SK-N-SH (cell line): ENCODE measurements around the gene BICC1. TPM values are rescaled to one million over a fixed set of nuclear protein-coding genes. Genes with fewer than 3 reads are reported as not detected.

ENCODE experiments used
- CTCF ChIA-PET: fragments of 300-600, 350-600 bp; formaldehyde crosslinking; extraction: SDS; loops from one replicate; lab custom pipeline; 2021; lab: Yijun Ruan, JAX
- POLR2A ChIA-PET: fragments of 350-600 bp; sonication (Branson Sonifier 250); formaldehyde crosslinking; extraction: SDS; loops from one replicate; lab custom pipeline; 2020; ENCODE audit warnings: antibody characterized with exemption, inconsistent platforms; lab: Yijun Ruan, JAX
- DNase-seq: peaks from one replicate; pipeline ENCODE4 v3.0.0; 2012
- H2AFZ ChIP-seq: fragments of 200-600 bp; sonication (generic); 2 replicates; pipeline ENCODE4 v1.8.1; 2016; ENCODE audit warnings: antibody characterized with exemption, mild to moderate bottlenecking, low read depth
- H3F3A ChIP-seq: fragments of 200-600 bp; sonication (generic); replicated peaks from 2 replicates; pipeline ENCODE3; 2016; ENCODE audit warnings: antibody characterized with exemption, mild to moderate bottlenecking; ENCODE audit not compliant: insufficient read depth
- H3K27ac ChIP-seq, 2 experiments: fragments of 200-500 bp in 1 of 2; fragments of 200-600 bp in 1 of 2; sonication (Bioruptor generic) in 1 of 2; sonication (generic), shearing (Covaris generic) in 1 of 2; 2 replicates each; pipeline versions ENCODE4 v1.5.1 to v1.6.1; 2014 to 2016; ENCODE audit warnings: low read depth in 2 of 2, inconsistent platforms in 1 of 2, low read length in 1 of 2, mild to moderate bottlenecking in 1 of 2, mixed read lengths in 1 of 2
- H3K27me3 ChIP-seq: fragments of 200-600 bp; sonication (generic), shearing (Covaris generic); 2 replicates; pipeline ENCODE4 v1.6.1; 2016; ENCODE audit warnings: mixed run types; ENCODE audit not compliant: insufficient read depth
- H3K36me3 ChIP-seq, 2 experiments: fragments of 200-500 bp in 1 of 2; fragments of 200-600 bp in 1 of 2; sonication (Bioruptor generic) in 1 of 2; sonication (generic) in 1 of 2; replicated peaks in 1 of 2; 2 replicates each; pipeline versions ENCODE3 to v1.5.1; 2014 to 2016; ENCODE audit warnings: low read length in 1 of 2, mild to moderate bottlenecking in 1 of 2; ENCODE audit not compliant: insufficient read depth in 2 of 2, control insufficient read depth in 1 of 2
- H3K4me1 ChIP-seq, 2 experiments: fragments of 200-500 bp in 1 of 2; fragments of 200-600 bp in 1 of 2; sonication (Bioruptor generic) in 1 of 2; sonication (generic), shearing (Covaris generic) in 1 of 2; 2 replicates each; pipeline versions ENCODE4 v1.5.1 to v1.6.1; 2014 to 2016; ENCODE audit warnings: low read depth in 1 of 2, low read length in 1 of 2, mixed run types in 1 of 2; ENCODE audit not compliant: insufficient read depth in 2 of 2, control insufficient read depth in 1 of 2
- H3K4me2 ChIP-seq: fragments of 200-600 bp; sonication (generic), shearing (Covaris generic); 2 replicates; pipeline ENCODE4 v1.6.1; 2017; ENCODE audit warnings: mixed run types
- H3K4me3 ChIP-seq, 2 experiments: fragments of 200-500 bp in 1 of 2; fragments of 200-600 bp in 1 of 2; sonication (Bioruptor generic) in 1 of 2; sonication (generic), shearing (Covaris generic) in 1 of 2; 2 replicates each; pipeline versions ENCODE4 v1.5.1 to v1.8.1; 2014 to 2016; ENCODE audit warnings: low read depth in 2 of 2, inconsistent platforms in 1 of 2, low read length in 1 of 2, mild to moderate bottlenecking in 1 of 2, mixed read lengths in 1 of 2, moderate library complexity in 1 of 2
- H3K79me2 ChIP-seq: fragments of 200-600 bp; sonication (generic); 2 replicates; pipeline ENCODE4 v1.8.1; 2017; ENCODE audit warnings: mild to moderate bottlenecking; ENCODE audit not compliant: insufficient read depth
- H3K9ac ChIP-seq: fragments of 200-600 bp; sonication (generic); 2 replicates; pipeline ENCODE4 v1.6.1; 2017; ENCODE audit warnings: mixed run types
- H3K9me2 ChIP-seq: fragments of 200-600 bp; sonication (generic); 2 replicates; pipeline ENCODE4 v1.6.1; 2017; ENCODE audit warnings: mixed run types
- H3K9me3 ChIP-seq: fragments of 200-600 bp; sonication (generic); 2 replicates; pipeline ENCODE4 v1.6.1; 2017; ENCODE audit warnings: mixed run types, mild to moderate bottlenecking, moderate library complexity
- H4K20me1 ChIP-seq: fragments of 200-600 bp; sonication (generic); 2 replicates; pipeline ENCODE4 v1.6.1; 2017; ENCODE audit warnings: mild to moderate bottlenecking, mixed run types; ENCODE audit not compliant: insufficient read depth
- CHD2 ChIP-seq: fragments of 150-350 bp; IDR thresholded peaks from 2 replicates; pipeline ENCODE4 v1.6.1; 2018; ENCODE audit warnings: low read length; ENCODE audit not compliant: partially characterized antibody
- ELF1 ChIP-seq: IDR thresholded peaks from 2 replicates; pipeline ENCODE4 v1.4.0; 2012
- EP300 ChIP-seq, 2 experiments: IDR thresholded peaks; 2 replicates each; pipeline versions ENCODE4 v1.4.0 to v1.6.1; 2012; ENCODE audit warnings: borderline replicate concordance in 1 of 2, low read depth in 1 of 2, low read length in 1 of 2
- EZH2phosphoT487 ChIP-seq: fragments of 200-600 bp; sonication (generic); IDR thresholded peaks from 2 replicates; pipeline ENCODE4 v1.6.1; 2017; ENCODE audit warnings: low read depth, mixed run types, mild to moderate bottlenecking, antibody characterized with exemption, moderate library complexity, borderline replicate concordance
- POLR2AphosphoS5 ChIP-seq: IDR thresholded peaks from 2 replicates; pipeline ENCODE4 v1.6.1; 2012; ENCODE audit warnings: low read depth, low read length
- RXRA ChIP-seq: IDR thresholded peaks from 2 replicates; pipeline ENCODE4 v1.4.0; 2012; ENCODE audit warnings: low read depth, mild to moderate bottlenecking, borderline replicate concordance
- TEAD4 ChIP-seq: IDR thresholded peaks from 2 replicates; pipeline ENCODE4 v1.4.0; 2012; ENCODE audit warnings: mild to moderate bottlenecking, borderline replicate concordance; ENCODE audit not compliant: insufficient read depth
- ZBTB33 ChIP-seq: IDR thresholded peaks from 2 replicates; pipeline ENCODE4 v1.4.0; 2012; ENCODE audit warnings: low read depth, borderline replicate concordance
- WGBS: methylation state at CpG from one replicate; pipeline ENCODE4 v1.1.6; 2017; ENCODE audit warnings: low lambda C conversion rate; 5-methylcytosine and 5-hydroxymethylcytosine counted together
- polyA plus RNA-seq, 3 experiments: library from polyadenylated mRNA; depleted of rRNA; stranded (reverse); fragments of >200 nt; gene quantifications; 2 replicates each; pipeline ENCODE4 v1.2.3, GENCODE V29; 2012
- TF ChIP-seq, protein P1 (sequence below): IDR thresholded peaks from 2 replicates; pipeline ENCODE4 v1.4.0; 2012; ENCODE audit warnings: low read depth, borderline replicate concordance

Gene BICC1
- polyA plus RNA-seq, 1 of the 3 experiments (the other 2 are of a cell fraction) = 1.5 TPM

DNA sequence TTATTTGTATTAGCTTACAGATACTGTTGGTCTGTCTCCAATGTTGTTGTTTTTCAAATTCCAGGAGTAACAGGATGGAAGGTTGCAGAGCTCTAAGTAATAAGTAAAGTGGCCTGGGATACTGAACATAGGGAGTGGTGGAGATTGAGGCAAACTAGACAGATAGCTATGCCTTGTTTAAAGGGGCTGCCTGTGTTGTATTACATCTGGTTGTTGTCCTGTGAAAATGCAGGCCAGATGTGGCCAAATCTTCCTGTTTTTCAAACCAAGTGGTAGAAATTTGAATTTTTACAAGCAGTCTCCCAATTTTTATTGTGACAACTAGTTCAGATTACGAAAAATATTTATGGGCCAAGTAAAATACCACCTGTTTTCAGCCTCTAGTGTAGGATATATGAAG is 33.5 kb downstream of the BICC1 start (continued):
- TF ChIP-seq, protein P1, sequence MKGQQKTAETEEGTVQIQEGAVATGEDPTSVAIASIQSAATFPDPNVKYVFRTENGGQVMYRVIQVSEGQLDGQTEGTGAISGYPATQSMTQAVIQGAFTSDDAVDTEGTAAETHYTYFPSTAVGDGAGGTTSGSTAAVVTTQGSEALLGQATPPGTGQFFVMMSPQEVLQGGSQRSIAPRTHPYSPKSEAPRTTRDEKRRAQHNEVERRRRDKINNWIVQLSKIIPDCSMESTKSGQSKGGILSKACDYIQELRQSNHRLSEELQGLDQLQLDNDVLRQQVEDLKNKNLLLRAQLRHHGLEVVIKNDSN = no peak
- TF ChIP-seq TEAD4 = no peak
- no peak for TF ChIP-seq RXRA
- TF ChIP-seq CHD2 = no peak
- no peak for TF ChIP-seq ZBTB33

DNA sequence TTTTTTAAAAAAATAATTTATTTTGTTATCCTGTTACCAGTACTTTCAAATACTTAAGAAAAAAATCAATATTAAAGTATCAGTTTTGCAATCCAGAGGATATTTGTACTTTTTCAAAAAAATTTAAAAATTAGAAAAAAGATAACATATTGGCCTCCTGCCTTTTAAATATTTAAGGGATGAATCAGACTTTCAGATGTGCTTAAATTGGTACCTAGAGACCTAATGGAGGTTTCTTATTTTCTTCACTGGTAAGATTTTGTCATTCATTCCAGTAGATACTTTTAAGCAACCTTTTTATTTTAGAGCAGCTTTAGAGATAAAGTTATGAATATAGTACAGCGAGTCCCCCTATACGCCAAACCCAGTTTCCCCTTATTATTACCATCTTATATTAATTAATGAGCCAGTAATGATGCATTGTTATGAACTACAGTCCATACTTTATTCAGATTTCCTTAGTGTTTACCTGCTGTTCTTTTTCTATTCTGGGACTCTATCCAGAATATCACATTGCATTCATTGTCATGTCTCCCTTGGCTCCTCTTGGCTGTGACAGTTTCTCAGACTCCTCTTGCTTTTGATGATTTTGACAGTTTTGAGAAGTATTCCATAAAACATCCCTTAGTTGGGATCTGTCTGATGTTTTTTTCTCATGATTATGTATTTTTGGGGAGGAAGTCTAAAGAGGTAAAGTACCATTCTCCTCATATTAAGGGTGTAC is 34.2 kb downstream of the BICC1 start:
- DNase-seq = no peak
- H3K9ac ChIP-seq = no peak overlapping the region
- no peaks in the 10 kb centered on the region for H3K36me3 ChIP-seq
- H3K9me2 ChIP-seq = no peaks in the 10 kb centered on the region
- no peaks in the 10 kb centered on the region for H3K27me3 ChIP-seq
- WGBS = 91% methylated on average over 2 of the region's 2 CpGs
- no peak overlapping the region for H2AFZ ChIP-seq
- H4K20me1 ChIP-seq = no peaks in the 10 kb centered on the region
- peaks cover 0 to 11% of the 10 kb centered on the region in 2 experiments; a peak in 2 of 4 replicates for H3K4me1 ChIP-seq
- no peak overlapping the region for H3K27ac ChIP-seq
- TF ChIP-seq POLR2AphosphoS5 (no peak), ZBTB33 (no peak), EZH2phosphoT487 (no peak), ELF1 (no peak), EP300 (IDR thresholded peaks at IDR 0.05; ENCODE audit: borderline replicate concordance in 1 of 2, low read depth in 1 of 2, low read length in 1 of 2) (no peak)
- no peaks in the 10 kb centered on the region for H3K9me3 ChIP-seq
- peaks cover 7% of the 10 kb centered on the region for H3F3A ChIP-seq
- H3K4me3 ChIP-seq = no peak overlapping the region
- CTCF ChIA-PET = interaction anchor here (0.8 to 1.4 kb wide), 2 partner anchors 10 to 16 kb away, joined by 3 to 4 read pairs; no protein-coding TSS in a partner anchor
- no peak overlapping the region for H3K4me2 ChIP-seq
- POLR2A ChIA-PET = no interaction called here
- no peaks in the 10 kb centered on the region for H3K79me2 ChIP-seq
